GM12878 (cell line): ENCODE data around the gene METTL8. TPM values are rescaled to one million over a fixed set of nuclear protein-coding genes. Genes with fewer than 3 reads are reported as not detected.

Experiments used
- CEBPB ChIP-seq, 2 experiments: fragments of 150-350 bp in 1 of 2; IDR thresholded peaks; 2 replicates each; pipeline ENCODE4 v1.6.1; 2012 to 2014; ENCODE audit warnings: low read depth in 2 of 2, low read length in 2 of 2, borderline replicate concordance in 1 of 2, inconsistent platforms in 1 of 2
- ESRRA ChIP-seq: IDR thresholded peaks from 2 replicates; pipeline ENCODE4 v1.6.1; 2012; ENCODE audit warnings: mild to moderate bottlenecking, low read length, improper control_type of control experiment
- LARP7 ChIP-seq: fragments of 450-650 bp; IDR thresholded peaks from 2 replicates; pipeline ENCODE4 v1.6.1; 2017; ENCODE audit warnings: mild to moderate bottlenecking
- MEF2A ChIP-seq: IDR thresholded peaks from 2 replicates; pipeline ENCODE4 v1.6.1; 2011; ENCODE audit warnings: low read depth, mild to moderate bottlenecking, low read length, moderate library complexity; ENCODE audit not compliant: insufficient read depth
- RAD51 ChIP-seq: fragments of 450-650 bp; IDR thresholded peaks from 2 replicates; pipeline ENCODE4 v1.6.1; 2016; ENCODE audit warnings: moderate library complexity, mild to moderate bottlenecking, inconsistent platforms
- SP1 ChIP-seq: IDR thresholded peaks from one replicate; pipeline ENCODE4 v1.6.1; 2011; ENCODE audit warnings: low read depth, low read length
- polyA plus RNA-seq, 11 experiments: library from polyadenylated mRNA; depleted of rRNA in 4 of 11; unstranded in 6 of 11; stranded (reverse) in 5 of 11; fragments of >200 nt; fragmentation: Nextera tagmentation in 4 of 11; fragmentation: Illumina TruSeq in 1 of 11; extraction: Ambion mirVana in 4 of 11; extraction: Trizol in 1 of 11; gene quantifications; 1 replicate in 1 of 11; 2 replicates in 10 of 11; pipeline versions ENCODE4 v1.2.1 to v1.2.3, GENCODE V29; 2011 to 2016; ENCODE audit warnings: inconsistent platforms in 2 of 11, missing spikeins in 2 of 11, low read depth in 1 of 11
- total RNA-seq, 4 experiments: library from RNA; depleted of rRNA in 3 of 4; stranded (reverse); fragments of >200 nt in 3 of 4; fragmentation: Illumina TruSeq in 1 of 4; extraction: Trizol in 1 of 4; gene quantifications; 2 replicates each; pipeline versions ENCODE4 v1.2.1 to v1.2.3, GENCODE V29; 2013 to 2021
- TF ChIP-seq, protein P1 (sequence below): IDR thresholded peaks from 2 replicates; pipeline ENCODE4 v1.6.1; 2012; ENCODE audit warnings: improper control_type of control experiment, low read depth, low read length; ENCODE audit not compliant: insufficient replicate concordance
- TF ChIP-seq, protein P2 (sequence below): IDR thresholded peaks from 2 replicates; pipeline ENCODE4 v1.6.1; 2012; ENCODE audit warnings: low read depth, low read length, improper control_type of control experiment
- TF ChIP-seq, protein P3 (sequence below): fragments of 150-350 bp; IDR thresholded peaks from 2 replicates; pipeline ENCODE4 v1.6.1; 2014; ENCODE audit warnings: mild to moderate bottlenecking, low read depth, low read length
- TF ChIP-seq, protein P4 (sequence below): fragments of 450-650 bp; IDR thresholded peaks from 2 replicates; pipeline ENCODE4 v1.6.1; 2017; ENCODE audit warnings: mild to moderate bottlenecking, low read depth, inconsistent platforms; ENCODE audit not compliant: poor library complexity, severe bottlenecking
- TF ChIP-seq, protein P5 (sequence below): IDR thresholded peaks from 2 replicates; pipeline ENCODE4 v1.6.1; 2012; ENCODE audit warnings: low read depth, low read length, improper control_type of control experiment
- TF ChIP-seq, protein P6 (sequence below): fragments of 450-650 bp; IDR thresholded peaks from 2 replicates; pipeline ENCODE4 v1.6.1; 2016; ENCODE audit warnings: mild to moderate bottlenecking, moderate library complexity, borderline replicate concordance

The METTL8 gene
- total and polyA plus RNA-seq, 10 of the 15 experiments (the other 5 are each of a cell fraction or from before 2014, with no cell fraction given), result 30.8 to 96.3 (median 51.5) TPM

DNA sequence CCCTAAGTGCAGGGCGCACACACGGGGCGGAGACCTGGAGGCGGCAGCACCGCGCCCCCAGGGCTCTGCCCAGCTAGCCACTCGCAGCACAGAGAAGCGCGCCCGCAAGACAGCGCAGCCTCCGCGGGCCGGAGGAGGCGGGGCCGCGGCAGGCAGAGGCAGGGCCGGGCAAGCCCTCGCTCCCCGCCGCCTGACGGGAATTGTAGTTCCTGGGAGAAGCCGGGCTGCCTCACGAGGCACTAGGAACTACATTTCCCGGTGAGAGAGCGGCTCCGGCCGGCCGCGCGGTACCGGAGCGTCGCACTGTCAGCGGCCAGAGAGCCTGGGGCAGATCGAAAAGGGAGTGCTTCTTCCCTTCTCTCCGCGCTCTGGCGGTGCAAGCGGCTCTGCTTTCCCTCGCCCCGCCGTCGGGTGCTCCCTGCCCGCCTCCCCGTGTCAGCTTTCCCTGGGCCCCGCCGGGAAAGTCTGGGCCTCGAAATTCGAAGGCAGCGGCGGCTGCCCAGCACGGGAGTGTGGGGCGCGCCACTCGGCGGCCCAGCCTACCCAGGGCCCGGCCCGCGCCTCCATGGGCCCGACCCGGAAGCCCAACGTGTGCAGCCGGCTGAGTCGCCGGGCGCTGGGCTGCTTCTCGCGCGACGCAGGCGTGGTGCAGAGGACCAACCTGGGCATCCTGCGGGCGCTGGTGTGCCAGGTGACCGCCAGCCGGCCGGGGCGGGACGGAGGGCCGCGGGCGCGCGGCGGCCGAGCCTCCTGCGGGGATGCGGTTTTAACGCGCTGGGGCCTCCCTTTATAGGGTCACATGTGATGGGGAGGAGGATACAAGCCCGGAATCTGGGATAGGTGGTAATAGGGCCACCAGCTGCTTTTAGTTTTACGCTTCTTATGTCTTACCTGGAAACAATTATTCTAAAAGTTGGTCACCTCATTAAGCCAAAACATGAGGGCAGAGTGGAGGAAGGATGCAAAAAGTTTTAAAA, 511 bp upstream of the METTL8 start, which contains the start of gene DCAF17 (continued):
- TF ChIP-seq, protein P1, sequence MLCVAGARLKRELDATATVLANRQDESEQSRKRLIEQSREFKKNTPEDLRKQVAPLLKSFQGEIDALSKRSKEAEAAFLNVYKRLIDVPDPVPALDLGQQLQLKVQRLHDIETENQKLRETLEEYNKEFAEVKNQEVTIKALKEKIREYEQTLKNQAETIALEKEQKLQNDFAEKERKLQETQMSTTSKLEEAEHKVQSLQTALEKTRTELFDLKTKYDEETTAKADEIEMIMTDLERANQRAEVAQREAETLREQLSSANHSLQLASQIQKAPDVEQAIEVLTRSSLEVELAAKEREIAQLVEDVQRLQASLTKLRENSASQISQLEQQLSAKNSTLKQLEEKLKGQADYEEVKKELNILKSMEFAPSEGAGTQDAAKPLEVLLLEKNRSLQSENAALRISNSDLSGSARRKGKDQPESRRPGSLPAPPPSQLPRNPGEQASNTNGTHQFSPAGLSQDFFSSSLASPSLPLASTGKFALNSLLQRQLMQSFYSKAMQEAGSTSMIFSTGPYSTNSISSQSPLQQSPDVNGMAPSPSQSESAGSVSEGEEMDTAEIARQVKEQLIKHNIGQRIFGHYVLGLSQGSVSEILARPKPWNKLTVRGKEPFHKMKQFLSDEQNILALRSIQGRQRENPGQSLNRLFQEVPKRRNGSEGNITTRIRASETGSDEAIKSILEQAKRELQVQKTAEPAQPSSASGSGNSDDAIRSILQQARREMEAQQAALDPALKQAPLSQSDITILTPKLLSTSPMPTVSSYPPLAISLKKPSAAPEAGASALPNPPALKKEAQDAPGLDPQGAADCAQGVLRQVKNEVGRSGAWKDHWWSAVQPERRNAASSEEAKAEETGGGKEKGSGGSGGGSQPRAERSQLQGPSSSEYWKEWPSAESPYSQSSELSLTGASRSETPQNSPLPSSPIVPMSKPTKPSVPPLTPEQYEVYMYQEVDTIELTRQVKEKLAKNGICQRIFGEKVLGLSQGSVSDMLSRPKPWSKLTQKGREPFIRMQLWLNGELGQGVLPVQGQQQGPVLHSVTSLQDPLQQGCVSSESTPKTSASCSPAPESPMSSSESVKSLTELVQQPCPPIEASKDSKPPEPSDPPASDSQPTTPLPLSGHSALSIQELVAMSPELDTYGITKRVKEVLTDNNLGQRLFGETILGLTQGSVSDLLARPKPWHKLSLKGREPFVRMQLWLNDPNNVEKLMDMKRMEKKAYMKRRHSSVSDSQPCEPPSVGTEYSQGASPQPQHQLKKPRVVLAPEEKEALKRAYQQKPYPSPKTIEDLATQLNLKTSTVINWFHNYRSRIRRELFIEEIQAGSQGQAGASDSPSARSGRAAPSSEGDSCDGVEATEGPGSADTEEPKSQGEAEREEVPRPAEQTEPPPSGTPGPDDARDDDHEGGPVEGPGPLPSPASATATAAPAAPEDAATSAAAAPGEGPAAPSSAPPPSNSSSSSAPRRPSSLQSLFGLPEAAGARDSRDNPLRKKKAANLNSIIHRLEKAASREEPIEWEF, result no peak
- TF ChIP-seq, protein P2, sequence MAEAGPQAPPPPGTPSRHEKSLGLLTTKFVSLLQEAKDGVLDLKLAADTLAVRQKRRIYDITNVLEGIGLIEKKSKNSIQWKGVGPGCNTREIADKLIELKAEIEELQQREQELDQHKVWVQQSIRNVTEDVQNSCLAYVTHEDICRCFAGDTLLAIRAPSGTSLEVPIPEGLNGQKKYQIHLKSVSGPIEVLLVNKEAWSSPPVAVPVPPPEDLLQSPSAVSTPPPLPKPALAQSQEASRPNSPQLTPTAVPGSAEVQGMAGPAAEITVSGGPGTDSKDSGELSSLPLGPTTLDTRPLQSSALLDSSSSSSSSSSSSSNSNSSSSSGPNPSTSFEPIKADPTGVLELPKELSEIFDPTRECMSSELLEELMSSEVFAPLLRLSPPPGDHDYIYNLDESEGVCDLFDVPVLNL, result 0 out of 2 replicates have a peak, but pooled peaks have one; percentile 63
- no peak for TF ChIP-seq RAD51
- peak; percentile 84 for TF ChIP-seq LARP7
- TF ChIP-seq CEBPB (IDR thresholded peaks at IDR 0.05; ENCODE audit: borderline replicate concordance in 1 of 2, low read depth in 2 of 2, low read length in 2 of 2), result no peak
- no peak for TF ChIP-seq ESRRA
- TF ChIP-seq, protein P3, sequence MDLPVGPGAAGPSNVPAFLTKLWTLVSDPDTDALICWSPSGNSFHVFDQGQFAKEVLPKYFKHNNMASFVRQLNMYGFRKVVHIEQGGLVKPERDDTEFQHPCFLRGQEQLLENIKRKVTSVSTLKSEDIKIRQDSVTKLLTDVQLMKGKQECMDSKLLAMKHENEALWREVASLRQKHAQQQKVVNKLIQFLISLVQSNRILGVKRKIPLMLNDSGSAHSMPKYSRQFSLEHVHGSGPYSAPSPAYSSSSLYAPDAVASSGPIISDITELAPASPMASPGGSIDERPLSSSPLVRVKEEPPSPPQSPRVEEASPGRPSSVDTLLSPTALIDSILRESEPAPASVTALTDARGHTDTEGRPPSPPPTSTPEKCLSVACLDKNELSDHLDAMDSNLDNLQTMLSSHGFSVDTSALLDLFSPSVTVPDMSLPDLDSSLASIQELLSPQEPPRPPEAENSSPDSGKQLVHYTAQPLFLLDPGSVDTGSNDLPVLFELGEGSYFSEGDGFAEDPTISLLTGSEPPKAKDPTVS, result no peak
- TF ChIP-seq, protein P4, sequence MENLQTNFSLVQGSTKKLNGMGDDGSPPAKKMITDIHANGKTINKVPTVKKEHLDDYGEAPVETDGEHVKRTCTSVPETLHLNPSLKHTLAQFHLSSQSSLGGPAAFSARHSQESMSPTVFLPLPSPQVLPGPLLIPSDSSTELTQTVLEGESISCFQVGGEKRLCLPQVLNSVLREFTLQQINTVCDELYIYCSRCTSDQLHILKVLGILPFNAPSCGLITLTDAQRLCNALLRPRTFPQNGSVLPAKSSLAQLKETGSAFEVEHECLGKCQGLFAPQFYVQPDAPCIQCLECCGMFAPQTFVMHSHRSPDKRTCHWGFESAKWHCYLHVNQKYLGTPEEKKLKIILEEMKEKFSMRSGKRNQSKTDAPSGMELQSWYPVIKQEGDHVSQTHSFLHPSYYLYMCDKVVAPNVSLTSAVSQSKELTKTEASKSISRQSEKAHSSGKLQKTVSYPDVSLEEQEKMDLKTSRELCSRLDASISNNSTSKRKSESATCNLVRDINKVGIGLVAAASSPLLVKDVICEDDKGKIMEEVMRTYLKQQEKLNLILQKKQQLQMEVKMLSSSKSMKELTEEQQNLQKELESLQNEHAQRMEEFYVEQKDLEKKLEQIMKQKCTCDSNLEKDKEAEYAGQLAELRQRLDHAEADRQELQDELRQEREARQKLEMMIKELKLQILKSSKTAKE, result no peak
- TF ChIP-seq, protein P5, sequence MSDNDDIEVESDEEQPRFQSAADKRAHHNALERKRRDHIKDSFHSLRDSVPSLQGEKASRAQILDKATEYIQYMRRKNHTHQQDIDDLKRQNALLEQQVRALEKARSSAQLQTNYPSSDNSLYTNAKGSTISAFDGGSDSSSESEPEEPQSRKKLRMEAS, result peak; percentile 48
- TF ChIP-seq, protein P6, sequence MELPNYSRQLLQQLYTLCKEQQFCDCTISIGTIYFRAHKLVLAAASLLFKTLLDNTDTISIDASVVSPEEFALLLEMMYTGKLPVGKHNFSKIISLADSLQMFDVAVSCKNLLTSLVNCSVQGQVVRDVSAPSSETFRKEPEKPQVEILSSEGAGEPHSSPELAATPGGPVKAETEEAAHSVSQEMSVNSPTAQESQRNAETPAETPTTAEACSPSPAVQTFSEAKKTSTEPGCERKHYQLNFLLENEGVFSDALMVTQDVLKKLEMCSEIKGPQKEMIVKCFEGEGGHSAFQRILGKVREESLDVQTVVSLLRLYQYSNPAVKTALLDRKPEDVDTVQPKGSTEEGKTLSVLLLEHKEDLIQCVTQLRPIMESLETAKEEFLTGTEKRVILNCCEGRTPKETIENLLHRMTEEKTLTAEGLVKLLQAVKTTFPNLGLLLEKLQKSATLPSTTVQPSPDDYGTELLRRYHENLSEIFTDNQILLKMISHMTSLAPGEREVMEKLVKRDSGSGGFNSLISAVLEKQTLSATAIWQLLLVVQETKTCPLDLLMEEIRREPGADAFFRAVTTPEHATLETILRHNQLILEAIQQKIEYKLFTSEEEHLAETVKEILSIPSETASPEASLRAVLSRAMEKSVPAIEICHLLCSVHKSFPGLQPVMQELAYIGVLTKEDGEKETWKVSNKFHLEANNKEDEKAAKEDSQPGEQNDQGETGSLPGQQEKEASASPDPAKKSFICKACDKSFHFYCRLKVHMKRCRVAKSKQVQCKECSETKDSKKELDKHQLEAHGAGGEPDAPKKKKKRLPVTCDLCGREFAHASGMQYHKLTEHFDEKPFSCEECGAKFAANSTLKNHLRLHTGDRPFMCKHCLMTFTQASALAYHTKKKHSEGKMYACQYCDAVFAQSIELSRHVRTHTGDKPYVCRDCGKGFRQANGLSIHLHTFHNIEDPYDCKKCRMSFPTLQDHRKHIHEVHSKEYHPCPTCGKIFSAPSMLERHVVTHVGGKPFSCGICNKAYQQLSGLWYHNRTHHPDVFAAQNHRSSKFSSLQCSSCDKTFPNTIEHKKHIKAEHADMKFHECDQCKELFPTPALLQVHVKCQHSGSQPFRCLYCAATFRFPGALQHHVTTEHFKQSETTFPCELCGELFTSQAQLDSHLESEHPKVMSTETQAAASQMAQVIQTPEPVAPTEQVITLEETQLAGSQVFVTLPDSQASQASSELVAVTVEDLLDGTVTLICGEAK, result peak; percentile 62; the same call in 1 of the 2 replicates
- peak; percentile 49 for TF ChIP-seq SP1
- no peak for TF ChIP-seq MEF2A
